IMR-90 (cell line): ENCODE results near the gene TBC1D10B. TPM values are rescaled to one million over a fixed set of nuclear protein-coding genes. Genes with fewer than 3 reads are reported as not detected.

Experiments
- ATAC-seq: fragments of 200-7000 bp; cut with Tn5 transposase; 2 replicates; pipeline ENCODE4 v1.9.1; 2020; ENCODE audit warnings: low read depth, mild to moderate bottlenecking, moderate library complexity
- BruUV-seq: library from RNA; stranded (reverse); fragments of 400-500 nt; replicated peaks from 2 replicates; lab custom pipeline; 2021; lab: Mats Ljungman, UMichigan
- CTCF ChIA-PET: fragments of 300-600 bp; formaldehyde crosslinking; extraction: SDS; loops from one replicate; lab custom pipeline; 2021; ENCODE audit warnings: antibody characterized with exemption; lab: Yijun Ruan, JAX
- POLR2A ChIA-PET: fragments of 300-600 bp; sonication (Branson Sonifier 250); formaldehyde crosslinking; loops from one replicate; lab custom pipeline; 2022; ENCODE audit warnings: antibody characterized with exemption; ENCODE audit not compliant: unreplicated experiment; lab: Charles Lee
- DNase-seq: peaks from one replicate; pipeline ENCODE4 v3.0.0; 2013
- H2AFZ ChIP-seq: replicated peaks from 2 replicates; pipeline ENCODE3; 2013; ENCODE audit warnings: low read length, mild to moderate bottlenecking; ENCODE audit not compliant: poor library complexity
- H2AK5ac ChIP-seq: 2 replicates; pipeline ENCODE4 v1.6.1; 2013; ENCODE audit warnings: low read depth, low read length, inconsistent platforms
- H2AK9ac ChIP-seq: replicated peaks from 2 replicates; pipeline ENCODE3; 2013; ENCODE audit warnings: mild to moderate bottlenecking, low read depth, low read length, moderate library complexity; ENCODE audit not compliant: poor library complexity
- H2BK120ac ChIP-seq: 2 replicates; pipeline ENCODE4 v1.6.1; 2013; ENCODE audit warnings: low read depth, low read length, inconsistent platforms
- H2BK15ac ChIP-seq: 3 replicates; pipeline ENCODE4 v1.6.1; 2013; ENCODE audit warnings: low read depth, low read length, inconsistent platforms
- H2BK20ac ChIP-seq: 2 replicates; pipeline ENCODE4 v1.6.1; 2013; ENCODE audit warnings: low read depth, mild to moderate bottlenecking, inconsistent platforms, low read length, moderate library complexity
- H2BK5ac ChIP-seq: 2 replicates; pipeline ENCODE4 v1.6.1; 2013; ENCODE audit warnings: mild to moderate bottlenecking, low read depth, low read length, inconsistent platforms; ENCODE audit not compliant: poor library complexity, severe bottlenecking
- H3K14ac ChIP-seq: replicated peaks from 2 replicates; pipeline ENCODE4 v1.6.1; 2013; ENCODE audit warnings: low read depth, low read length, inconsistent platforms
- H3K18ac ChIP-seq: 2 replicates; pipeline ENCODE4 v1.6.1; 2013; ENCODE audit warnings: low read depth, low read length, control low read depth
- H3K23ac ChIP-seq: 2 replicates; pipeline ENCODE4 v1.6.1; 2013; ENCODE audit warnings: low read depth, low read length, inconsistent platforms
- H3K27ac ChIP-seq: 2 replicates; pipeline ENCODE4 v1.5.1; 2013; ENCODE audit warnings: mild to moderate bottlenecking, control low read depth, low read length; ENCODE audit not compliant: insufficient read depth
- H3K27me3 ChIP-seq: 2 replicates; pipeline ENCODE4 v1.6.1; 2013; ENCODE audit warnings: low read length; ENCODE audit not compliant: control insufficient read depth, insufficient read depth
- H3K36me3 ChIP-seq: 2 replicates; pipeline ENCODE4 v1.6.1; 2013; ENCODE audit warnings: low read length, mixed read lengths; ENCODE audit not compliant: control insufficient read depth, insufficient read depth
- H3K4ac ChIP-seq: 2 replicates; pipeline ENCODE4 v1.6.1; 2013; ENCODE audit warnings: low read depth, low read length, inconsistent platforms
- H3K4me1 ChIP-seq: 2 replicates; pipeline ENCODE4 v1.6.1; 2013; ENCODE audit warnings: low read length, mixed read lengths; ENCODE audit not compliant: control insufficient read depth, insufficient read depth
- H3K4me2 ChIP-seq: 2 replicates; pipeline ENCODE4 v1.6.1; 2013; ENCODE audit warnings: low read depth, mild to moderate bottlenecking, control low read depth, low read length, moderate library complexity
- H3K4me3 ChIP-seq: 2 replicates; pipeline ENCODE4 v1.5.1; 2013; ENCODE audit warnings: low read depth, mild to moderate bottlenecking, control low read depth, low read length, moderate library complexity; ENCODE audit not compliant: insufficient read depth
- H3K56ac ChIP-seq: 2 replicates; pipeline ENCODE4 v1.6.1; 2013; ENCODE audit warnings: low read length, inconsistent platforms; ENCODE audit not compliant: insufficient read depth; ENCODE audit errors: extremely low read depth
- H3K79me1 ChIP-seq, 2 experiments: 2 replicates each; pipeline ENCODE4 v1.6.1; 2013; ENCODE audit warnings: low read length in 2 of 2, inconsistent platforms in 1 of 2, low read depth in 1 of 2
- H3K9ac ChIP-seq: 2 replicates; pipeline ENCODE4 v1.6.1; 2013; ENCODE audit warnings: low read depth, low read length, control low read depth
- H3K9me1 ChIP-seq: 2 replicates; pipeline ENCODE4 v1.6.1; 2013; ENCODE audit warnings: low read length, inconsistent platforms; ENCODE audit not compliant: insufficient read depth
- H3K9me3 ChIP-seq: 2 replicates; pipeline ENCODE4 v1.6.1; 2013; ENCODE audit warnings: low read length; ENCODE audit not compliant: control insufficient read depth, insufficient read depth
- H4K20me1 ChIP-seq: 2 replicates; pipeline ENCODE4 v1.6.1; 2013; ENCODE audit warnings: low read length, inconsistent platforms; ENCODE audit not compliant: insufficient read depth
- H4K5ac ChIP-seq: 2 replicates; pipeline ENCODE4 v1.6.1; 2013; ENCODE audit warnings: mild to moderate bottlenecking, low read depth, low read length, control low read depth
- H4K8ac ChIP-seq, 2 experiments: 2 replicates each; pipeline ENCODE4 v1.6.1; 2013; ENCODE audit warnings: low read depth in 2 of 2, low read length in 2 of 2, control low read depth in 1 of 2, inconsistent platforms in 1 of 2
- H4K91ac ChIP-seq: 2 replicates; pipeline ENCODE4 v1.6.1; 2013; ENCODE audit warnings: low read depth, low read length, inconsistent platforms; ENCODE audit not compliant: insufficient read depth
- CEBPB ChIP-seq: IDR thresholded peaks from 2 replicates; pipeline ENCODE4 v1.6.1; 2012; ENCODE audit warnings: low read depth, low read length, improper control_type of control experiment
- ELK1 ChIP-seq: fragments of 150-350 bp; IDR thresholded peaks from 2 replicates; pipeline ENCODE4 v1.6.1; 2016; ENCODE audit warnings: low read depth, mild to moderate bottlenecking, low read length, moderate library complexity, borderline replicate concordance
- MAZ ChIP-seq: IDR thresholded peaks from 2 replicates; pipeline ENCODE4 v1.6.1; 2012; ENCODE audit warnings: low read depth, mild to moderate bottlenecking, low read length, improper control_type of control experiment, moderate library complexity, borderline replicate concordance
- MXI1 ChIP-seq: IDR thresholded peaks from 2 replicates; pipeline ENCODE4 v1.6.1; 2012; ENCODE audit warnings: low read depth, mild to moderate bottlenecking, low read length, moderate library complexity, borderline replicate concordance
- WGBS, 2 experiments: methylation state at CpG; one replicate each; pipeline versions ENCODE4 v1.1.5 to v1.1.7; 2013; ENCODE audit warnings: missing lambda C conversion rate in 2 of 2; ENCODE audit not compliant: insufficient read length in 1 of 2; ENCODE audit errors: extremely low coverage in 2 of 2; 5-methylcytosine and 5-hydroxymethylcytosine counted together
- dilution Hi-C: fragments of 300-500 bp; cut with HindIII; formaldehyde crosslinking; loops from one replicate; pipeline ENCODE4 v1.14.3; 2018; ENCODE audit warnings: low sequenced_read_pairs; ENCODE audit not compliant: unreplicated experiment
- in situ Hi-C: fragments of 300-500 bp; cut with MboI; formaldehyde crosslinking; loops from 3 replicates; pipeline ENCODE4 v1.14.3; 2019; ENCODE audit warnings: low sequenced_read_pairs, inconsistent platforms, mixed read lengths
- intact Hi-C: fragments of 100-400 bp; cut with micrococcal nuclease; formaldehyde crosslinking; loops from 2 replicates; pipeline ENCODE4 v1.10.0; 2022
- polyA plus RNA-seq, 3 experiments: library from polyadenylated mRNA; depleted of rRNA; stranded (reverse); fragments of >200 nt; gene quantifications; 2 replicates each; pipeline ENCODE4 v1.2.3, GENCODE V29; 2012; ENCODE audit warnings: low replicate concordance in 1 of 3
- total RNA-seq: library from RNA; depleted of rRNA; stranded (reverse); fragments of >200 nt; gene quantifications from 2 replicates; pipeline ENCODE4 v1.2.3, GENCODE V29; 2012

TBC1D10B gene
- total and polyA plus RNA-seq, 2 of the 4 experiments (the other 2 are of a cell fraction) = 8.4 to 24.9 TPM

GRCh38 chr16:30407804-30408534, 37.7 kb upstream of the TBC1D10B start:
- Histone ChIP-seq H3K4me2 (peak overlapping the region; percentile 81), H3K9me3 (no peaks in the 10 kb centered on the region), H2BK20ac (peak overlapping the region; percentile 15; the same call in 1 of the 2 replicates), H4K20me1 (peaks cover 10% of the 10 kb centered on the region; the same call in 1 of the 2 replicates), H3K4me1 (peaks cover 11% of the 10 kb centered on the region), H3K4ac (peak overlapping the region; percentile 75), H2AK9ac (peak overlapping the region; percentile 92), H4K5ac (peak overlapping the region; percentile 6; the same call in 1 of the 2 replicates), H4K8ac (peak overlapping the region; percentile 63 to 84; a peak in 3 of 4 replicates), H3K27ac (peak overlapping the region; percentile 82), H3K14ac (peak overlapping the region; percentile 36; the same call in 1 of the 2 replicates), H3K4me3 (peak overlapping the region; percentile 71), H2BK120ac (no peak overlapping the region), H3K9ac (peak overlapping the region; percentile 75), H2AK5ac (peak overlapping the region; percentile 76), H3K79me1 (peaks cover 15 to 48% of the 10 kb centered on the region in 2 experiments), H2BK5ac (peak overlapping the region; percentile 45), H3K36me3 (peaks cover 11% of the 10 kb centered on the region), H4K91ac (peak overlapping the region; percentile 38; the same call in 1 of the 2 replicates), H3K18ac (no peak overlapping the region), H3K27me3 (no peaks in the 10 kb centered on the region), H3K23ac (peak overlapping the region; percentile 86), H2BK15ac (no peak overlapping the region), H3K9me1 (peaks cover 11% of the 10 kb centered on the region), H2AFZ (peak overlapping the region; percentile 94), H3K56ac (peak overlapping the region; percentile 67; the same call in 1 of the 2 replicates)
- DNase-seq (no peak), ATAC-seq (peak; percentile 45)
- ChIA-PET POLR2A (interaction anchor here (0.6 to 1.1 kb wide), 4 partner anchors 9 to 314 kb away, joined by 3 to 7 read pairs (median 5); partner anchors contain the start of gene ZNF48), CTCF (no interaction called here)
- dilution Hi-C loops (no loop called here), in situ Hi-C loops (loop anchor here (10.0 to 25.0 kb wide), 2 partner anchors 221 to 333 kb away; partner anchors contain the start of genes BOLA2B, CORO1A, PPP4C and SLX1A), intact Hi-C loops (loop anchor here (2.0 to 10.0 kb wide), 2 partner anchors 13 to 313 kb away; partner anchors contain the start of genes TBX6, YPEL3 and ZNF48)
- WGBS, 2 experiments = 40% methylated on average over 1 of the region's 19 CpGs; no CpG with 5 or more reads in 1 of the 2 experiments
- TF ChIP-seq MXI1 (no peak), MAZ (no peak), ELK1 (no peak), CEBPB (no peak)
- BruUV-seq = no TSS peak
